K562 (cell line): Measurements from ENCODE around the gene NR2F1. TPM values are rescaled to one million over a fixed set of nuclear protein-coding genes. Genes with fewer than 3 reads are reported as not detected.

Experiments
- ATAC-seq: fragments of 200-7000 bp; cut with Tn5 transposase; 3 replicates; pipeline ENCODE4 v1.9.1; 2020; ENCODE audit warnings: moderate library complexity
- BruUV-seq: library from RNA; stranded (reverse); fragments of 400-500 nt; replicated peaks from 2 replicates; lab custom pipeline; 2021; lab: Mats Ljungman, UMichigan
- CTCF ChIA-PET: fragments of 300-600 bp; formaldehyde crosslinking; extraction: SDS; loops from one replicate; lab custom pipeline; 2021; ENCODE audit warnings: low intra/inter-chr PET ratio; lab: Yijun Ruan, JAX
- POLR2A ChIA-PET: fragments of 300-600, 350-650 bp; sonication (Branson Sonifier 250); formaldehyde crosslinking; extraction: SDS; loops from one replicate; lab custom pipeline; 2021; ENCODE audit warnings: antibody characterized with exemption, inconsistent platforms; lab: Yijun Ruan, JAX
- DNase-seq, 4 experiments: peaks; one replicate each; pipeline versions ENCODE4 v3.0.0 to v3.0.0-alpha.2; 2011 to 2018; ENCODE audit warnings: low spot score in 3 of 4, mixed read lengths in 3 of 4; ENCODE audit errors: extremely low read depth in 1 of 4
- FAIRE-seq: peaks from 2 replicates; lab custom pipeline; 2011; peaks lifted over from hg19 to GRCh38; lab: Jason Lieb, UNC
- H2AFZ ChIP-seq: 2 replicates; pipeline ENCODE4 v1.6.0; 2011; ENCODE audit warnings: low read depth, low read length, control low read depth, inconsistent platforms
- H3K27ac ChIP-seq: fragments of 200-600 bp; 3 replicates; pipeline ENCODE4 v1.8.0; 2011; ENCODE audit warnings: low read depth, mild to moderate bottlenecking, control low read depth, inconsistent platforms, low read length, moderate library complexity, mixed read lengths; ENCODE audit errors: extremely low read depth
- H3K27me3 ChIP-seq, 2 experiments: fragments of 300-600 bp in 1 of 2; 2 replicates in 1 of 2; 3 replicates in 1 of 2; pipeline versions ENCODE4 v1.6.0 to v1.8.0; 2011; ENCODE audit warnings: inconsistent platforms in 2 of 2, low read length in 2 of 2, mild to moderate bottlenecking in 1 of 2, mixed read lengths in 1 of 2, moderate library complexity in 1 of 2; ENCODE audit not compliant: control insufficient read depth in 2 of 2, insufficient read depth in 2 of 2
- H3K36me3 ChIP-seq: fragments of 300-600 bp; 3 replicates; pipeline ENCODE4 v1.8.0; 2011; ENCODE audit warnings: mild to moderate bottlenecking, low read length, inconsistent platforms; ENCODE audit not compliant: control insufficient read depth, insufficient read depth
- H3K4me1 ChIP-seq, 2 experiments: fragments of 200-600 bp in 1 of 2; replicated peaks in 1 of 2; 2 replicates in 1 of 2; 3 replicates in 1 of 2; pipeline versions ENCODE4 v1.5.1 to v1.8.0; 2011; ENCODE audit warnings: inconsistent platforms in 2 of 2, low read length in 2 of 2, mild to moderate bottlenecking in 1 of 2, mixed read lengths in 1 of 2, moderate library complexity in 1 of 2; ENCODE audit not compliant: control insufficient read depth in 2 of 2, insufficient read depth in 2 of 2
- H3K4me2 ChIP-seq: 2 replicates; pipeline ENCODE4 v1.6.1; 2011; ENCODE audit warnings: low read length, control low read depth, inconsistent platforms, mixed read lengths; ENCODE audit not compliant: insufficient read depth
- H3K4me3 ChIP-seq: fragments of 200-600 bp; sonication (generic), shearing (Covaris generic); 2 replicates; pipeline ENCODE4 v1.5.1; 2016; ENCODE audit warnings: control low read depth, inconsistent platforms
- H3K79me2 ChIP-seq: fragments of 200-600 bp; 3 replicates; pipeline ENCODE4 v1.8.0; 2011; ENCODE audit warnings: low read length, inconsistent platforms; ENCODE audit not compliant: control insufficient read depth, insufficient read depth
- H3K9ac ChIP-seq, 2 experiments: 2 replicates each; pipeline versions ENCODE4 v1.6.0 to v1.6.1; 2011; ENCODE audit warnings: low read depth in 2 of 2, low read length in 2 of 2, control low read depth in 1 of 2, inconsistent platforms in 1 of 2, mild to moderate bottlenecking in 1 of 2, mixed read lengths in 1 of 2; ENCODE audit not compliant: insufficient read depth in 1 of 2
- H3K9me1 ChIP-seq: one replicate; pipeline ENCODE4 v1.6.0; 2011; ENCODE audit warnings: inconsistent platforms, mild to moderate bottlenecking, low read length, moderate library complexity; ENCODE audit not compliant: control insufficient read depth, insufficient read depth
- H3K9me3 ChIP-seq: replicated peaks from 2 replicates; pipeline ENCODE4 v1.5.1; 2011; ENCODE audit warnings: low read depth, low read length, inconsistent platforms; ENCODE audit not compliant: control insufficient read depth, insufficient read depth
- H4K20me1 ChIP-seq: replicated peaks from 2 replicates; pipeline ENCODE4 v1.6.1; 2011; ENCODE audit warnings: low read length, inconsistent platforms, mixed read lengths; ENCODE audit not compliant: control insufficient read depth, insufficient read depth
- GTF2F1 ChIP-seq: IDR thresholded peaks from 2 replicates; pipeline ENCODE4 v1.6.1; 2011; ENCODE audit warnings: low read depth, low read length, improper control_type of control experiment
- SAFB ChIP-seq: fragments of 200-400 bp; formaldehyde crosslinking; IDR thresholded peaks from 2 replicates; pipeline ENCODE4 v1.6.1; 2017; ENCODE audit warnings: low read depth, low read length, borderline replicate concordance
- ZNF175 ChIP-seq: fragments of 200-800 bp; sonication (Bioruptor generic); IDR thresholded peaks from 2 replicates; pipeline ENCODE4 v1.6.1; 2016; ENCODE audit warnings: low read depth, mild to moderate bottlenecking, missing genetic modification characterization, missing compliant biosample characterization
- WGBS: fragments of 100-300 bp; shearing (Covaris generic); methylation state at CpG from one replicate; pipeline ENCODE4 v1.1.6; 2016; ENCODE audit warnings: low coverage, mixed read lengths; ENCODE audit not compliant: insufficient coverage; ENCODE audit errors: missing lambda C conversion rate; 5-methylcytosine and 5-hydroxymethylcytosine counted together
- in situ Hi-C: fragments of 300-500 bp; cut with MboI; formaldehyde crosslinking; loops from 4 replicates; pipeline ENCODE4 v1.15.0; 2018; ENCODE audit warnings: inconsistent platforms, mixed read lengths
- intact Hi-C: fragments of 100-400 bp; cut with micrococcal nuclease; formaldehyde crosslinking; loops from 2 replicates; pipeline ENCODE4 v1.14.2; 2022
- polyA plus RNA-seq, 8 experiments: library from polyadenylated mRNA; depleted of rRNA in 4 of 8; stranded (reverse) in 5 of 8; unstranded in 3 of 8; fragments of >200 nt; fragmentation: Nextera tagmentation in 2 of 8; fragmentation: Illumina TruSeq in 1 of 8; extraction: Ambion mirVana in 2 of 8; extraction: Trizol in 1 of 8; gene quantifications; 2 replicates each; pipeline versions ENCODE4 v1.2.1 to v1.2.3, GENCODE V29; 2011 to 2014; ENCODE audit warnings: inconsistent platforms in 1 of 8, missing spikeins in 1 of 8
- total RNA-seq, 7 experiments: library from RNA; depleted of rRNA in 6 of 7; stranded (reverse); fragments of >200 nt in 6 of 7; fragmentation: Illumina TruSeq in 2 of 7; extraction: Trizol in 2 of 7; gene quantifications; 2 replicates each; pipeline versions ENCODE4 v1.2.1 to v1.2.3, GENCODE V29; 2011 to 2021; ENCODE audit warnings: low replicate concordance in 1 of 7
- TF ChIP-seq, protein P1 (sequence below): sonication (generic); formaldehyde crosslinking; IDR thresholded peaks from 2 replicates; pipeline ENCODE4 v1.8.1; 2023; ENCODE audit warnings: mild to moderate bottlenecking, missing genetic modification reagents
- TF ChIP-seq, protein P2 (sequence below), 2 experiments: IDR thresholded peaks; 2 replicates each; pipeline ENCODE4 v1.6.1; 2011; ENCODE audit warnings: borderline replicate concordance in 1 of 2, control low read depth in 1 of 2, low read depth in 1 of 2, low read length in 1 of 2, mild to moderate bottlenecking in 1 of 2, mixed read lengths in 1 of 2, moderate library complexity in 1 of 2; ENCODE audit not compliant: insufficient read depth in 1 of 2, insufficient read length in 1 of 2, poor library complexity in 1 of 2, severe bottlenecking in 1 of 2; ENCODE audit errors: extremely low read depth in 1 of 2

NR2F1 gene
- total and polyA plus RNA-seq, 9 of the 15 experiments (the other 6 are each of a cell fraction or from before 2014, with no cell fraction given), result 0.18 TPM; not detected in 8

DNA sequence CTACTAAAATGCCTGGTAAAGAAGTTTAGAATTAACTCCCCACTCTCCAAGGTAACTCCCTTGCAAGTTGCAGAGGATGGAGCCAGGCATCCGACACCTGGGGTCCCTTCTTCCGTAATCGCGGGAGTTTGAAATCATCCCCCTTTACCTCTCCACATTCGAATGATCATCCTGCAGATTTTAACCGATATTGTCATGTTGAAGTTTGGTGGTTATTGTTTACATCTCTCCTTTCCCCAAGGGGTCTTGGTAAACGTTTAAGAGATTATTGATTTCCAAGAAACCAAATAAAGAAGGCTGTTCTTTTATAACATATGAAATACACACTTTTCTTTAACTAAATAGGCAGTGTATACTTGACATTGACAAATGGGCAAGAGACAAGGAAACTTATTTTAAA lies 26.7 kb downstream of the NR2F1 start:
- in situ Hi-C loops (no loop called here), intact Hi-C loops (loop anchor here (10.0 kb wide), 1 partner anchor 305 kb away; no protein-coding TSS in a partner anchor)
- Histone ChIP-seq H3K27me3 (peaks cover 3 to 6% of the 10 kb centered on the region in 2 experiments; a peak in 3 of 5 replicates), H3K79me2 (no peaks in the 10 kb centered on the region), H3K4me3 (no peak overlapping the region), H3K4me2 (no peak overlapping the region), H3K9me3 (no peaks in the 10 kb centered on the region), H2AFZ (no peak overlapping the region), H3K4me1 (no peaks in the 10 kb centered on the region), H4K20me1 (no peaks in the 10 kb centered on the region), H3K9ac (no peak overlapping the region), H3K27ac (no peak overlapping the region), H3K36me3 (no peaks in the 10 kb centered on the region), H3K9me1 (no peaks in the 10 kb centered on the region)
- no peak for ATAC-seq
- TF ChIP-seq, protein P1, sequence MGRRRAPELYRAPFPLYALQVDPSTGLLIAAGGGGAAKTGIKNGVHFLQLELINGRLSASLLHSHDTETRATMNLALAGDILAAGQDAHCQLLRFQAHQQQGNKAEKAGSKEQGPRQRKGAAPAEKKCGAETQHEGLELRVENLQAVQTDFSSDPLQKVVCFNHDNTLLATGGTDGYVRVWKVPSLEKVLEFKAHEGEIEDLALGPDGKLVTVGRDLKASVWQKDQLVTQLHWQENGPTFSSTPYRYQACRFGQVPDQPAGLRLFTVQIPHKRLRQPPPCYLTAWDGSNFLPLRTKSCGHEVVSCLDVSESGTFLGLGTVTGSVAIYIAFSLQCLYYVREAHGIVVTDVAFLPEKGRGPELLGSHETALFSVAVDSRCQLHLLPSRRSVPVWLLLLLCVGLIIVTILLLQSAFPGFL (CRISPR knock-in tag), result no peak
- TF ChIP-seq GTF2F1, result no peak
- no peak for TF ChIP-seq SAFB
- TF ChIP-seq, protein P2, sequence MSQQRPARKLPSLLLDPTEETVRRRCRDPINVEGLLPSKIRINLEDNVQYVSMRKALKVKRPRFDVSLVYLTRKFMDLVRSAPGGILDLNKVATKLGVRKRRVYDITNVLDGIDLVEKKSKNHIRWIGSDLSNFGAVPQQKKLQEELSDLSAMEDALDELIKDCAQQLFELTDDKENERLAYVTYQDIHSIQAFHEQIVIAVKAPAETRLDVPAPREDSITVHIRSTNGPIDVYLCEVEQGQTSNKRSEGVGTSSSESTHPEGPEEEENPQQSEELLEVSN (IDR thresholded peaks at IDR 0.05; ENCODE audit: borderline replicate concordance in 1 of 2, extremely low read depth in 1 of 2, insufficient read depth in 1 of 2, insufficient read length in 1 of 2, low read depth in 1 of 2, low read length in 1 of 2, poor library complexity in 1 of 2, severe bottlenecking in 1 of 2), result no peak
- TF ChIP-seq ZNF175, result no peak
- 1% methylated on average over 7 of the region's 7 CpGs for WGBS
- CTCF ChIA-PET, result no interaction called here
- POLR2A ChIA-PET, result no interaction called here
- no peak for FAIRE-seq
- no TSS peak for BruUV-seq
- DNase-seq, result no peak
